ENCODE measurements around the gene DSG2.

DNA sequence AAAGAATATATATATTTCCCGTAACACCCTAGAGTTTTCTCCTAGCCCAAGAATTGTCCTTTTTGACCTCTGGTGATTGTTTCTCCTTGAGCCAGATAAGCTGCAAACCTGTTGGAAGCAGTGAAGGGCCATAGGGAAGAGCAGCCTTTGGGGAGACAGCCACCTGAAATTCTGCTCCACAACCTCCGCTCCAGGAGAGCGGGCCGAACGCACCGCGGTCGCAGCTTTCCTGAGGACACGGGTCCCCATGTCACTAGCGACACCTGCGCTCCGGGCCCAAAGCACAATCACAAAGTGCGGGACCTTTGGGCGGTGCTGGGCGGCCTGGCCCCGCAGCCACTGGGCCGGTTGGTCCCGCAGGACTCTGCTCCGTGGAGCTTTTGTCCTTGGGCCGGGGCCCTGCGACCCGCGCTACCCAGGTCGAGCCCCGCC is 557 bp upstream of the DSG2 start:
- TF ChIP-seq POLR2AphosphoS5 (IDR thresholded peaks at IDR 0.05) (no peak), CTCF (IDR thresholded peaks at IDR 0.05; ENCODE audit: poor library complexity, severe bottlenecking) (no peak), RAD21 (conservative IDR thresholded peaks at IDR 0.05) (no peak)
